Measurements from ENCODE around the gene WWC1. TPM values are rescaled to one million over a fixed set of nuclear protein-coding genes. Genes with fewer than 3 reads are reported as not detected.

Gene WWC1
- total RNA-seq, 1 experiment from 2014 or later: 98.5 TPM

GRCh38 chr5:168347368-168348083, 56.1 kb downstream of the WWC1 start:
- DNase-seq (ENCODE audit: low read depth): no peak
- in situ Hi-C loops (cut with HindIII; ENCODE audit: low pct_unique_long_range_greater_than_20kb, low sequenced_read_pairs): no loop called here

- DNase-seq (ENCODE audit: low read depth): no peak
- in situ Hi-C loops (cut with HindIII; ENCODE audit: low pct_unique_long_range_greater_than_20kb, low sequenced_read_pairs): no loop called here
These were observed 56.6 kb downstream of the WWC1 start for GRCh38 chr5:168348084-168348414.

- DNase-seq (ENCODE audit: low read depth): no peak
- in situ Hi-C loops (cut with HindIII; ENCODE audit: low pct_unique_long_range_greater_than_20kb, low sequenced_read_pairs): no loop called here
These were observed 58.9 kb downstream of the WWC1 start for GRCh38 chr5:168350315-168350714.

DNA sequence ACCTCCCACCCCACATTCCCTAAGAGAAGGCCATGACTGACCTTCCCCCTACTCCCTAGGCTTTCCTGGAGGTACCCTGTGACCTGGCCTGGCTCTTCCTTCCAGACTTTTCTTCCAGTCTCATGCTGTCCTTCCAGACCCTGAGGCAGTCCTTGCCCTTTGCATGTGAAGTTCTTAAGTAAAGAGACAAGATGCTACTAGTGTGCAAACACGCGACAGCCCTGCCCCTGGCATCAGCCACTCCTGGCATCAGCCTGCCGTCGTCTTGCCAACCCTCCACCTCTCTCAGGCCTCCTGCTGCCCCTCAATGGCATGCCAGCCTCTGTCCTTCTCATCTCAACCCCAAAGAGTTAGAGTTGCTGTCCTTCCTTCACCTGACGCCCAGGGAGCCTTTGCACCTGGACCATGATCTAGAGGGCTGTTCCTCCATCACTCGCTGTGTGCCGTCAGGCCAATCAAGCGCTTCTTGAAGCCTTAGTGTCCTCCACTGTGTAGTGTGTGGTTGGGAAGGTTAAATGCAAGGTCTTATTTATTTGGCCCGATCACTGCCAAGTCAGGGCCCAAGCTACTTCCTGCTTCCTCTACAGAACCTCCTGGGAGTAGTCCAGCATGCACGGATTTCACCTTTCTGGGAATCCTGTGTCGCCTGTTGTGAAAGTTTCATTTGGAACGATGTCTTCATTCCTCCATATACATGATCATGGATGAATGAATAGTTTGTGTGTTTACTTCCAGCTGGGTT, 61.9 kb downstream of the WWC1 start:
- in situ Hi-C loops (cut with HindIII; ENCODE audit: low pct_unique_long_range_greater_than_20kb, low sequenced_read_pairs): no loop called here
- no peak for DNase-seq (ENCODE audit: low read depth)

- no peak for DNase-seq (ENCODE audit: low read depth)
- in situ Hi-C loops (cut with HindIII; ENCODE audit: low pct_unique_long_range_greater_than_20kb, low sequenced_read_pairs): no loop called here
These were observed 63.0 kb downstream of the WWC1 start for GRCh38 chr5:168354397-168354796.

GRCh38 chr5:168356171-168356570, 64.7 kb downstream of the WWC1 start:
- in situ Hi-C loops (cut with HindIII; ENCODE audit: low pct_unique_long_range_greater_than_20kb, low sequenced_read_pairs): no loop called here
- no peak for DNase-seq (ENCODE audit: low read depth)

DNA sequence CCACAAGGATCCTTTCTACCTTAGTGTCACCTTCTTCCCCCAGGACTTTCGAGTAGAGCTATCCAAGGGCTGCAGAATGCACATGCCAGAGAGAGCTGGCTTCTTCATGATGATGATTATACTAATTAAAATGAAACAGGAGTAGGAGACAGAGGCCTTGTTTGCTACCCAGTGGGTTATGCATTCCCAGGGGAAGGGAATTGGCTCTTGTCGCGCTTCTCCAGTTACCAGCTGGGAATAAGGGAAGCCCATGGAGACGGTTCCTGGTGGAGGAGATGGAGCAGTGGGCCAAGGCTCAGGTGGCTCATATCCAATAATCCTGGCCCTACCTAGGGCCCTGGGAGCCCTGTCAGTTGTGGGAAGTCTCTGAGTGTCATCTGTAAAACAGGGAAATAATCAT, 65.1 kb downstream of the WWC1 start:
- no peak for DNase-seq (ENCODE audit: low read depth)
- in situ Hi-C loops (cut with HindIII; ENCODE audit: low pct_unique_long_range_greater_than_20kb, low sequenced_read_pairs): no loop called here

DNA sequence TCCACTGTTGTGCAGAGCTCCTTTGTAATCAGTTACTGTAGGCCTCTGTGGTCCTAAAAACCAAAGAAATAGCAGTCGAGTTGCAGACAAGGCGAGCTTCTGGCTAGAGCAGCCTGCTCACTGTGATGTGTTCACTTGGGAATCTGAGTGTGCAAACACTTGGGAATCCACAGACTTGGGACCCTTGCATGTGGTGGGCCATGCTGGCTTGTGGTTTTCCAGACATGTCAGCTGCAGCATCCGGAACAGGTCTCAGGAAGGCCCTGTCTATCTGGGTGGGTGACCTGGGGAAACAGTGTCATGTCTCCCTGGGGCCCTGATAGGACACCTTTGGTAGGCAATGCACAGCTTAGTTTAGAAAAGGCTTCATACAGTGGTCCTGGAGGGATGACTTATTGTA, 66.4 kb downstream of the WWC1 start:
- in situ Hi-C loops (cut with HindIII; ENCODE audit: low pct_unique_long_range_greater_than_20kb, low sequenced_read_pairs): no loop called here

GRCh38 chr5:168359820-168360460, 68.5 kb downstream of the WWC1 start:
- in situ Hi-C loops (cut with HindIII; ENCODE audit: low pct_unique_long_range_greater_than_20kb, low sequenced_read_pairs): no loop called here

More for the DNA sequence above, 66.4 kb downstream of the WWC1 start:
- no peak for DNase-seq (ENCODE audit: low read depth)

GRCh38 chr5:168360521-168361285, 69.3 kb downstream of the WWC1 start:
- in situ Hi-C loops (cut with HindIII; ENCODE audit: low pct_unique_long_range_greater_than_20kb, low sequenced_read_pairs): no loop called here
- DNase-seq (ENCODE audit: low read depth): no peak

More at GRCh38 chr5:168359820-168360460, 68.5 kb downstream of the WWC1 start:
- no peak for DNase-seq (ENCODE audit: low read depth)

DNA sequence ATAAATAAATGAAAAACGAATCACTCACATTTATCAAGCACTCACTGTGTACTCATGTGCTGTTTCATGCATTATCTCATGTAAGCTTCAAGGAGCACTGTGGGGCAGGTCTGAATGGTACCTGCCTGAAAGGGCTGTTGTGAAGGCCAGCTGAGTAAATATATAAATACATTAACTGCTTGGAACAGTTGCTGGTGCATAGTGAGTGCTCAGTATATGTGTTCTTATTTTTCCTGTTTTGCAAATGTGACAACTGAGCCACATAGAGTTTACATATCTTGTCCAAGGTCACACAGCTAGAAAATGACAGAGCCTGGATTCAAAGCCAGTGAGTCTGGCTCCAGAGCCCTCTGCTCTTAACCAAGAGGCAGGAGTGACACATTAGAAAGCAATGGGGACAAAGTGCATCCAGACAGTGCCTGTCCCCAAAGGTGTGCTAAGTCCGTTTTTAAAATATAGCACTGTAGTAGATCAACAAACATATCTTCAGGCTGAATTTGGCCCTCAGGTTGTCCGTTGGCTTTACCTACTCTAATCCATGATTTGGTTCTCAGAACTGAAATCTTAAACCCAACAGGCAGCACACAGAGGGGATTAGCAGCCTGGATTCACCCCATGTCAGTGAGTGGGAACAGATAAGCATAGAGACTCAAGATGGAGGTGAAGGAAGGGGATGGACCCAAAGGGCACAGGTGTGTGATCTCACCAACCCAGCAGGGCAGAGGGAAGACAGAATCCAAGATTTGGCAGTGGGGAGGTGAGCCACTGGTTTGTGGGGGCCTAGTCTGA, 70.8 kb downstream of the WWC1 start:
- in situ Hi-C loops (cut with HindIII; ENCODE audit: low pct_unique_long_range_greater_than_20kb, low sequenced_read_pairs): no loop called here

DNA sequence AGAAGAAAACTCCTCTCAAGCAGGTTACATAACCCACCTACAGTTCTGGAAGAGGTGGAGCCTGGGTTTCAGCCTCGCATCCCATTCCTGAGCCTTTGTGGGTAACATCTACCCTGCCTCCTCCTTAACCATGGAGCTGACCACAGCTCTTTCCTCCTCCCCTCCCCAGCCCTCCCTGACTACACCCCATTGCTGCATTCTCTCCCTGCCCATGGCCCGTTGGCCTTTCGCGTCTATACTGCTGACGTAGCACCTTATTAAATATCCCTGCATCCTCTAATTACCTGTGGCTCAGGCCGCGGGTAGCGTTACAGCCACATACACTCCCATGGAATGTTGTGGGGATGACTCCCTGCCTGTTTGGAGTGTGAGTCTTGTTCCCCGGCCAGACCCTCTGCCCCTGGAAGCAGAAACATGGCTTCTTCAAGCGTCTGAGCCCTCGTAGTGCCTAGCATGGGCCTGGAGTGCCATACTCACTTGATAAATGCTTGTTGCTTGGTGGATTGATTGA, 72.8 kb downstream of the WWC1 start:
- in situ Hi-C loops (cut with HindIII; ENCODE audit: low pct_unique_long_range_greater_than_20kb, low sequenced_read_pairs): no loop called here
- DNase-seq (ENCODE audit: low read depth): no peak

More for the DNA sequence above, 70.8 kb downstream of the WWC1 start:
- no peak for DNase-seq (ENCODE audit: low read depth)

DNA sequence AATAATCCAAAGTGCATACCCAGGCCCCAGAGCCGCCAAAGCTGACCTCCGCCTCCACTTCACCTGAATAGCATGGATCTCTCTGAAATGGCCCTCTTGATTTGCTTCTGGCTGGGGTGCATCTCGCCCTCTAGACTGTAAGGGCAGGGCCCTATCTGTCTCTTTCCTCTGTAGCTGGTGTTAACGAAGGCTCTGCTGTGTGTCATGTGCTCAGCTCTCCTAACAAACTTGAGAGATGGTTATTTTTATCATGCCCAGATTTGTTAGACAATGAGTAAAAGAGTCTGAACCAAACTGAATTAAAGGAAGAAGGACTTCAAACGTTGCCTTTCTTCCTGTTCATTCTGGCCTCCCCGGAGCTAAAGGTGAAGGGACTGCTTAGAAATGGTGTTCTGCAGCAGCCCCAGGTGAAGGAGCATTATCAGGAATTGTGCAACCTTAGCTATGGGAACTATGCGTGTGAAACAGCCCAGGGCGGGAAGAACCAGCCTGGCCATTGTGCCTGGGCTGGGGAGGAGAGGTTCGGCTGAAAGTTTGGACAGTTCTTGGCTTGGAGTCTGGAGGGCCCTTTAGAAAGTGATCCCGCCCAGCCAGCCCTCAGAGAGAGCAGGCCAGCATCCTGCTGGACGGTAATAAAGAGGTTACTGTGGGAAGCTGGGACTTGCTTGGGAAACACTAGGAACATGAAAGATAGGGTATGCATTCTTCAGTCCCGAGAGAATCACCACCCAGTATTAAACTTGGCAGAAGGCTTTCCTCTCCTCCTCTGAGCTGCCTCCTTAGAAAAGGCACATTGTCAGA, 73.5 kb downstream of the WWC1 start:
- in situ Hi-C loops (cut with HindIII; ENCODE audit: low pct_unique_long_range_greater_than_20kb, low sequenced_read_pairs): no loop called here

GRCh38 chr5:168365581-168366081, 74.2 kb downstream of the WWC1 start:
- no peak for DNase-seq (ENCODE audit: low read depth)
- in situ Hi-C loops (cut with HindIII; ENCODE audit: low pct_unique_long_range_greater_than_20kb, low sequenced_read_pairs): no loop called here

More for the DNA sequence above, 73.5 kb downstream of the WWC1 start:
- no peak for DNase-seq (ENCODE audit: low read depth)

DNA sequence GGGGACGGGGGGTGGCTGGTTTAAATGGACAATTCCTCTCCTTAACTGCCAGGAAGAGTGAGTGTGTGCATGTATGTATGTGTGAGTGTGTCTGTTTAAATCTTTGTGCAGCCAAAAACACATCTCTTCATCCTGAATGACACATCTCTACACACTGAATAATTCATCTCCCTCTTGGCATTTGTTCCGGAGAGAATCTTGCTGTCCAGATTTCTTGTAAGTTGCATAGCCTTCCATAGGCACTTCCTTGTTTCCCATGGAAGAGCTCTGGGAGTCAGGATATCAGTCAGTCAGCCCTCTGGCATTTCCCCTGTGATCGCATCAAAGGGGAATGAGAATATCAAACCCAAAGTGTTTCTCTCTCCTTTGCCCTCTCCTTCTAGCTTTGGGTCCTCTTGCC, 74.7 kb downstream of the WWC1 start:
- no peak for DNase-seq (ENCODE audit: low read depth)
- in situ Hi-C loops (cut with HindIII; ENCODE audit: low pct_unique_long_range_greater_than_20kb, low sequenced_read_pairs): no loop called here

DNA sequence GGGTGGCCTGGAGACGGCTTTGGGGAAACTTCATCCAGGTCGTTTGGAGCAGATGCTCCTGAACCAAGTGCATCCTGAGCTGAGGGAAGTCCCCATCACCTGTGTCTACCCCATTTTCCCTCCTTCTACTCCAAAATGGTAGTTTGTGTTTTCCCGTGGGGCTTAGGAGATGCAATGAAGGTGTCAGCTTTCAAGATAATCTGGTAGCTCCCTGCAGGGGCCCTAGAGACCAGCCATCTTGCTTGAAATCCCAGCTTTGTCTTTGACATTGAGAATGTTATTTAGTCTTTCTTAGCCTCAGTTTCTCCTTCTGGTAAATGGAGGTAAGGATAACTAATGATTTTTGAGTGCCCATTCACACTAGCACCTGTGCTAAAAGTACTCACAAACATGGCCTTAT, 77.4 kb downstream of the WWC1 start:
- no peak for DNase-seq (ENCODE audit: low read depth)
- in situ Hi-C loops (cut with HindIII; ENCODE audit: low pct_unique_long_range_greater_than_20kb, low sequenced_read_pairs): no loop called here

DNA sequence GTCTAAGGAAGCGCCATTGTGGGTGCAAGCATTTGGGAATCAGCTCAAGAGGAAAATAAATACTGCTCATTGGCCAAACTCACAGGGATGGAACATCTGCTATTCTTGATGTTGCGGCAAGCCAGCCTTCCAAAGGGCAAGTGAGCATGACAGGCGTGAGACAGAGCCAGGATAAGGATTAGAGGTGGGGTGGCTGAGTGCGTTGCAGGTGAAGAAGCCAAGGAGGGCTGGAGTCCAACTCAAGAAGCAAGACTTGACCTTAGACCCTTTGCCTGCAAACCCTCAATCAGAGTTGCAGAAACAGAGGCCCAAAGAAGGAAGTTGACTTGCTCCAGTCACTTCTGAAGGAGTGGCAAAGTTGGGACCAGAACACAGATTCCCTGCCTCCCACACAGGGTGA, 79.4 kb downstream of the WWC1 start:
- in situ Hi-C loops (cut with HindIII; ENCODE audit: low pct_unique_long_range_greater_than_20kb, low sequenced_read_pairs): no loop called here
- no peak for DNase-seq (ENCODE audit: low read depth)

Data from Caki2 (cell line).